ENCODE measurements around the gene ARFGAP3. TPM values are rescaled to one million over a fixed set of nuclear protein-coding genes. Genes with fewer than 3 reads are reported as not detected.

Gene ARFGAP3
- total RNA-seq, 1 donor from 2014 or later: 38.0 TPM

DNA sequence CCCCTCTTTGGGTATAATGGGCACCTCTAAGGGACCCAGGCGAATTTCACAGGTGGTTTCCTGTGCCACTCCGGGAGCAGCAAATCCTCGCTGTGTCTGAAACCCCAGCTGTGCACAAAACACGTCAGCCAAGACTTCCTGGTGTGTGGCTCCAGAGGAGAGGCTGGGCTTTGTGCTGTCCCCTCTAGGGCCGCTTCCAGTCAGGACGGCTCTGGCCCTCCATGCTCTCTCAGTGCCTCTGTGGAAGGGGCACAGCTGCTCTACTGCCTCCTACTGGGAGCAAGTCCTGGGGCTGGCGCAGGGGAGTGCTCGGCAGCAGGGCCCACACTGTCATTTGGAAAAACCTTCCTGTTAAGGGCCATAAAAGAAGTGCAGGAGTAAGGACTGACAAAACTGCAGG lies 23.7 kb upstream of the ARFGAP3 start:
- DNase-seq (ENCODE audit: low spot score): no peak
- intact Hi-C loops (cut with micrococcal nuclease): no loop called here
- no peak overlapping the region for H3K4me3 Mint-ChIP-seq
- no peak overlapping the region for H3K27ac Mint-ChIP-seq
- H3K9me3 Mint-ChIP-seq: no peaks in the 10 kb centered on the region
- H3K36me3 Mint-ChIP-seq (ENCODE audit: low read depth): peaks cover 3% of the 10 kb centered on the region
- H3K27me3 Mint-ChIP-seq (ENCODE audit: insufficient read depth): no peaks in the 10 kb centered on the region
- H3K4me1 Mint-ChIP-seq (ENCODE audit: low read depth): no peaks in the 10 kb centered on the region

DNA sequence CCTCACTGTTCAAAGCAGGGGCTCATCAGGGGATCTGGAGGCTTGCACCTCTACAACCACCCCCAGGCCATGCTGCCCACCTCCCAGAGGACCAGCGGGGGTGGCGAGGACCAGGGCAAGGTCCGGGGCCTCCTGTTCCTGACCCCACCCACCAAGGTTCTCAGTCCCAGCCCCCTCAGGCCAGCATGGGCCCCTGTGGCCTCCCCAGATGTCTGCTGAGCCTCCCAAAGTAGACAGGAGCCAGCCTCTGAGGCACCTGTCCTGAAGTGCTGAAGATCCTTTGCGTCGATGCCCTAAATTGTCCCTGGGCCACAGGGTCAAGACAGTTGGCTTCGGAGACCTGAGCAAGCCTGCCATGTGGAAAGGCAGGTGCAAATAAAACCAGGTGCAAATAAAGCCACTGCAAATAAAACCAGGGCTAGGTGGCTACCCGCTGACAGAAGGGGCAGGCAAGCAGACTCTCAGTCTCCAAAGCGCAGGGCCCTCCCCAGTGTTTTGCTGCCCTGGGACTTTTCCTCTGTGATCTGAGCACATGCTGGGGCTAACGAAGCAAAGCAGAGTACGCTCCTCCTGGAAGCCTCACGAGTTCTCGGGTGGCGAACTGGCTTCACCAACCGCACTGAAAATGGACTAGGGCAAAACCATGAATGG lies 22.4 kb upstream of the ARFGAP3 start:
- H3K27ac Mint-ChIP-seq: no peak overlapping the region
- no peak overlapping the region for H3K4me3 Mint-ChIP-seq
- no peak for DNase-seq (ENCODE audit: low spot score)
- H3K36me3 Mint-ChIP-seq (ENCODE audit: low read depth): peaks cover 3% of the 10 kb centered on the region
- H3K27me3 Mint-ChIP-seq (ENCODE audit: insufficient read depth): no peaks in the 10 kb centered on the region
- H3K9me3 Mint-ChIP-seq: no peaks in the 10 kb centered on the region
- no peaks in the 10 kb centered on the region for H3K4me1 Mint-ChIP-seq (ENCODE audit: low read depth)
- intact Hi-C loops (cut with micrococcal nuclease): no loop called here

DNA sequence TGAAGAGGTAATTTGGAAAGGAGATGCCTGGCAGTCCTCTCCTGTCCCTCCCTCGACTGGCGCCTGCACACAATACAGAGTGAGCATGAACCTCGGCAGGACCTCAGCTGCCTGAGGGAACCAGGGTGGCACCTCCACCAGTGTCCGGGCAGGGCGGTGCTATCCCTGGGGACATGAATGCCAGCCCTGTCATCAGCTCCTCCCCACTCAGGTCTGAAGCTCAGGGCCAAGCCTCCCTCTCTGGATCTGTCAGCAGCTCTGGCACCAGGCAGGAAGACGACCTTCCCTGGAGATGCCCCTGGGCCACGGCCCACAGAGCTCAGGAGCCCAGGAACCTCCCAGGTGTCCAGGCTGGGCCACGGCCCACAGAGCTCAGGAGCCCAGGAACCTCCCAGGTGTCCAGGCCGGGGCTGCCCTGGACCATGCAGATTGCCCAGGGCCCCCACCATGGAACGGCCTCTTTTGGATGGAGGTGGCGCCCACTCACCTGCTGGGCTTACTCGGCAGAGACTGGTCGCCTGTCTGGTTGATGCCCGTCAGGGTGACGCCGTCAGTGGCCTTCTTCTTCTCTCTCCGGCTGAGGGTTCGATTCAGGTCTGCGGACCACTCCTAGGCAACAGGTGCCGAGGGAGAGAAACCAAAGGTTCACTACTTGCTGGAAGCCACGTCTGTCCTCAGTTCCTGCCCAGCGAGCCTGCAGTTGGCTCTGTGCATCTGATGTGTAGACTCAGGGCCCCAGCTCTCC lies 21.7 kb upstream of the ARFGAP3 start:
- Mint-ChIP-seq H3K36me3 (ENCODE audit: low read depth) (peaks cover 3% of the 10 kb centered on the region), H3K9me3 (no peaks in the 10 kb centered on the region), H3K4me3 (no peak overlapping the region), H3K4me1 (ENCODE audit: low read depth) (no peaks in the 10 kb centered on the region), H3K27me3 (ENCODE audit: insufficient read depth) (no peaks in the 10 kb centered on the region), H3K27ac (no peak overlapping the region)
- intact Hi-C loops (cut with micrococcal nuclease): no loop called here
- no peak for DNase-seq (ENCODE audit: low spot score)

DNA sequence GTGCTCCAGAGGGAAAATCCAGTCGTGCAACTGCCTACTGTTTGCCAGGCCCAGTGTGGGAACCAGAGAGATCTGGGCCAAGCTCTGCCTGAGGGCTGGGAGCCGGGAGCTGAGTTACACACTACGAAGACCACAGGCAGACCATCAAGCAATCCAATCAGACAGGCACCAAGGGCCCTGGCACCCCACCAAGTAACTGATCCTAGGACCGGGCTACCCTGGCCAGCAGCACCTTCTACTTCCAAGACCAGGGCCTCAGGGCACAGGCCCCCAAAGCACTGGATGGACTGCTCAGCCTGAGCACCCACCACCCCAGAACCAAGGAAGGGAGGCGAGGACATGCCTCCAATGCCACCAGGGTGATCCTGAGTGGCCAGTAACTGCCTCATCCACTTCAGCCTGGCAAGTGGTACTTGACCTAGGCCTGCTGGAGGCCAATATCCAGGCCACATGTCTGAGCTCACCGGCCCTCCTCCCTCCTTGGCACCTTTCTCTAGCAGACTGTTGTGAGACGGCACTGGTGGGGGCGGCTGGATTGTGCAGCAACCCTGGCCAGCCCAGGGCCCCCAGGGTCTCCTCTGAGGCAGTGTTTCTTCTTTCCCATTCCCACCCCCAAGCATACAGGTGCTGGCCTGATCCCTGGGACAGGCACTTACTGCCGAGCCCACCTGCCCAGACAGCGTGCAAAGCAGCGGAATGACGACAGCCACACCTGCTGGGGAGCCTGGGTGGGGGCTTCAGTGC lies 20.7 kb upstream of the ARFGAP3 start:
- Mint-ChIP-seq H3K4me3 (no peak overlapping the region), H3K9me3 (no peaks in the 10 kb centered on the region), H3K36me3 (ENCODE audit: low read depth) (peaks cover 4% of the 10 kb centered on the region), H3K27me3 (ENCODE audit: insufficient read depth) (no peaks in the 10 kb centered on the region), H3K4me1 (ENCODE audit: low read depth) (no peaks in the 10 kb centered on the region), H3K27ac (no peak overlapping the region)
- DNase-seq (ENCODE audit: low spot score): no peak
- intact Hi-C loops (cut with micrococcal nuclease): no loop called here

DNA sequence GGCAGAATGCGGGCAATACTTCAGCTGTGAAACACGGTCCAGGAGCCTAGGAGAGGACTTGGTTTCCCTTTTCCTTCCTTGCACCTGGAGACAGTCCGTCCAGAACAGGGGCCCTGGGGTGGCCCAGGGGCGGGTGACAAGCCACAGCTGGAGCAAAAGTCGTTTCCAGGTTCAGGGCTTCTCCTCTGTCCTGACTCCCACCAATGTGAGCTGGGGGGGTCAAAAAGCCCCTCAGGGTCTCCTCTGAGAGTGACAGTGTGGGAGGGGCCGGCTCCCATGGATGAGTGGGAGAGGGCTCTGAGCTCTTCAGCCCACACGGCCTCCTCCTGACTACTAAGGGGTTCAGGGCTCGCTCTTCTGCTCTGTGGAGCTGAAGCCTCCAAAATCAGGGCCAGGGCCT lies 20.1 kb upstream of the ARFGAP3 start:
- H3K36me3 Mint-ChIP-seq (ENCODE audit: low read depth): peaks cover 3% of the 10 kb centered on the region
- H3K27me3 Mint-ChIP-seq (ENCODE audit: insufficient read depth): no peaks in the 10 kb centered on the region
- H3K9me3 Mint-ChIP-seq: no peaks in the 10 kb centered on the region
- H3K27ac Mint-ChIP-seq: no peak overlapping the region
- intact Hi-C loops (cut with micrococcal nuclease): no loop called here
- no peak overlapping the region for H3K4me3 Mint-ChIP-seq
- DNase-seq (ENCODE audit: low spot score): no peak
- no peaks in the 10 kb centered on the region for H3K4me1 Mint-ChIP-seq (ENCODE audit: low read depth)

DNA sequence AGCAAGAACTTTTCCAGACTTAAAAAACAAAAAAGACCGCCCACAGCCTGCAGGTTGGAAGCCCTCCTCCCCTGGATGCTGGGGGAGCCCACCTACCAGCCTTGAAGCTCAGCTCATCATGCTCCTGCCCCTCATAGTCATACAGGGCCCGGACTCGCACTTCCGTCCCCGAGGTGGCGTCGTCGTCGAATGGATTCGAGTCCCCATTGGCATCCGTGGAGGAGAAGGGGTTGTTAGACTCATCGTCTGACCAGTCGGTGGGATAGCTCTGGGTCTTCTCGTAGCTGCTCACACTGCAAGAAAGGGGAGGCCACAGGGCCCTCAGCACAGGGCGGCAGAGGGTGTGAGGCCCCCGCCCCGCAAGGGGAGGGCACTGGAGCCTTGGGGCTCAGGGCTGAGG lies 19.0 kb upstream of the ARFGAP3 start:
- intact Hi-C loops (cut with micrococcal nuclease): no loop called here
- Mint-ChIP-seq H3K4me1 (ENCODE audit: low read depth) (no peaks in the 10 kb centered on the region), H3K27me3 (ENCODE audit: insufficient read depth) (no peaks in the 10 kb centered on the region), H3K27ac (no peak overlapping the region), H3K9me3 (no peaks in the 10 kb centered on the region), H3K4me3 (no peak overlapping the region), H3K36me3 (ENCODE audit: low read depth) (peaks cover 3% of the 10 kb centered on the region)
- DNase-seq (ENCODE audit: low spot score): no peak

DNA sequence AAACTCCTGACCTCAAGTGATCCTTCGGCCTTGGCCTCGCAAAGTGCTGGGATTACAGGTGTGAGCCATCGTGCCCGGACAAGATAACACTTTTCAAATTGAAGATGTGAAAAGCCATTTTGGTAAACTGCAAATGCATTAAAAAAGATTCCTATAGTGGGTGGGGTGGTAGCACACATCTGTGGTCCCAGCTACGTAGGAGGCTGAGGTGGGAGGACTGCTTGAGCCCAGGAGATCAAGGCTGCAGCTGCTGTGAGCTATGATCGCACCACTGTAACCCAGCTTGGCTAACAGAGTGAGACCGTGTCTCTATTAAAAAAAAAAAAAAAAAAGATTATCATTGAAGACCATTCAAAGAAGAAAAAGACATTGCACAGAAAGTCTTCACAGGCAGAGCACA lies 16.9 kb upstream of the ARFGAP3 start:
- no peaks in the 10 kb centered on the region for H3K4me1 Mint-ChIP-seq (ENCODE audit: low read depth)

DNA sequence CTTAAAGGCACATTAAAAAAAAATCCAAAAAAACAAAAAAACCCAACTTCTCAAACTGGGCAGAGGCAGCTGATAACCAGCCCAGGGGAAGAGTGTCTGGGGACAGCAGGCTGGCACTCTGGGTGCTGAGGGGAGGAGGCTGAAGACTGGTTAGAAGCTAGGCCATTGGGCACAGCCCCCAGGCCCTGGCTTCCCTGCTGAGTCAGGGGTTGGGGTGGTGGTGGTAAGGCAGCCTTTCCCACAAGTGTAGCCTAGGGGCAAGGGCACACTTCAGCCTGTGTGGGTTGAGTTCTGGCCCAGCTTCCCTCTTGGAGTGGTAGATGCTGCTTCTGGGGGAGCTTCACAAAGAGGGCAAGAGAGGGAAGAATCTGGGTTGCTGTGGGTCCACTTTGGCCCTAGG lies 16.3 kb upstream of the ARFGAP3 start:
- DNase-seq (ENCODE audit: low spot score): no peak
- Mint-ChIP-seq H3K4me3 (no peak overlapping the region), H3K27me3 (ENCODE audit: insufficient read depth) (no peaks in the 10 kb centered on the region), H3K36me3 (ENCODE audit: low read depth) (peaks cover 3% of the 10 kb centered on the region), H3K4me1 (ENCODE audit: low read depth) (no peaks in the 10 kb centered on the region), H3K9me3 (no peaks in the 10 kb centered on the region), H3K27ac (no peak overlapping the region)
- intact Hi-C loops (cut with micrococcal nuclease): no loop called here

More for the DNA sequence above, 16.9 kb upstream of the ARFGAP3 start:
- Mint-ChIP-seq H3K36me3 (ENCODE audit: low read depth) (peaks cover 3% of the 10 kb centered on the region), H3K9me3 (no peaks in the 10 kb centered on the region), H3K27me3 (ENCODE audit: insufficient read depth) (no peaks in the 10 kb centered on the region), H3K4me3 (no peak overlapping the region), H3K27ac (no peak overlapping the region)
- intact Hi-C loops (cut with micrococcal nuclease): no loop called here
- no peak for DNase-seq (ENCODE audit: low spot score)

DNA sequence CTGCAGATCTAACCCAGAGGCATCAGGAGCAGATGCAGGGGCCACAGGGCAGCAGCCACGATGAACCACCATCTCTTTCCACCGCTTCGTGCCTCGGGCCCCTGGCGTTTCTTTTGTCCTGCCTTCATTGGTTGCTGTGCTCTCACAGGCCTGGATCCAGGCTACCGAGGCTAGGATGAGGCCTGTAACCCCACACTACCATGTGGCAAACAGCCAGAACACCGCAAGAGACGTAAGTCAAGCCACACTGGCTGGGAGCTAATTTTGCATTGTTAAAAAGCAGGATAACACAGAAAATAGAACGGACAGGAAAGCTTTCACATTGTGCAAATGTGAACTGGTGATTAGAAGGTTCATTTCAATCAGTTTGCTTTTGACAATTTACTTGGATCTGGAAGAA lies 15.7 kb upstream of the ARFGAP3 start:
- no peak for DNase-seq (ENCODE audit: low spot score)
- H3K36me3 Mint-ChIP-seq (ENCODE audit: low read depth): peaks cover 3% of the 10 kb centered on the region
- H3K27ac Mint-ChIP-seq: no peak overlapping the region
- H3K9me3 Mint-ChIP-seq: no peaks in the 10 kb centered on the region
- no peaks in the 10 kb centered on the region for H3K4me1 Mint-ChIP-seq (ENCODE audit: low read depth)
- H3K4me3 Mint-ChIP-seq: no peak overlapping the region
- no peaks in the 10 kb centered on the region for H3K27me3 Mint-ChIP-seq (ENCODE audit: insufficient read depth)
- intact Hi-C loops (cut with micrococcal nuclease): no loop called here

DNA sequence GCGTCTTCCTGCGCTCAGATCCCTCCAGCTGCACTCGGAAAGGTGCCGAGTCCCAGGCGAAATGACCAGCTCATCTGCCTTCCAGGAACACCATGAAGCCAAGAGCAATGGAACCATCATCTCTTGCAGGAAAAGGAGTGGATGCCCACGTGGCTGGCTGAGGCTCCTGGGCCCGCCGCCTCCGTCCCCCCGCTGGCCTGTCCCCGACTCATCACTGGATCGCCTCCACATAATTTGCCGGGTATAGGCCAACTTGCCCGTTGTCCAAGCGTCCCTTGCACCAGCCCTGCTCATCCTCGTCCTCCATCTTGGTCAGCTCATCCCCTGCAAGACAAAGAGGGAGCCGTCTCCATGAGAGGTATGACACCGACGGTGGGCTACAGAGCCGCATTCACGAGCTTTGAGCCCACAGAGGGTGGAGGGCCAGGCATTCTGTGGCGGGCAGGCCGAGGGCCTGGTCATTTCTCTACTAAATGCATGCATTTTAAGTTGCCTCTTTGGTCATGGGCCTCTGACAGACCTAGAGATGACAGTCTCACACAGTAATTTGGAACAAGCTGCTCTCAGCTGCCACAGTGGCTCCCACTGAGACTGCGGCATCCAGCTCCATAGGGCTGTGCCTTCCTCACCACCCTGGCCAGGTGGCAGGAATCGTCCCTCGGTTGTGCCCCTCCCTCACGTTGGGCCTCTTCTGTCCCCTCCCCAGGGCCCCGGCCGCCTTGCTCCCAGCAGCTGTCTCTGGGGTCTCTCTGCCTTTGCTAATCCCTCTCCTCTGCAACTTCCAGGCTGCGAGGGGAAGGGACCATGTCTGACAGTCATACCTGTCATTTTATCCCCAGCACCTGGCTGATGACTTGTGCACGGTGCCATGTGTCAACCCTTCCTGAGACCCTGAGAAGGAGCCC lies 14.3 kb upstream of the ARFGAP3 start:
- intact Hi-C loops (cut with micrococcal nuclease): no loop called here
- H3K9me3 Mint-ChIP-seq: no peaks in the 10 kb centered on the region
- H3K27me3 Mint-ChIP-seq (ENCODE audit: insufficient read depth): no peaks in the 10 kb centered on the region
- no peaks in the 10 kb centered on the region for H3K4me1 Mint-ChIP-seq (ENCODE audit: low read depth)
- H3K27ac Mint-ChIP-seq: no peak overlapping the region
- no peak overlapping the region for H3K4me3 Mint-ChIP-seq
- H3K36me3 Mint-ChIP-seq (ENCODE audit: low read depth): peaks cover 3% of the 10 kb centered on the region
- DNase-seq (ENCODE audit: low spot score): no peak

DNA sequence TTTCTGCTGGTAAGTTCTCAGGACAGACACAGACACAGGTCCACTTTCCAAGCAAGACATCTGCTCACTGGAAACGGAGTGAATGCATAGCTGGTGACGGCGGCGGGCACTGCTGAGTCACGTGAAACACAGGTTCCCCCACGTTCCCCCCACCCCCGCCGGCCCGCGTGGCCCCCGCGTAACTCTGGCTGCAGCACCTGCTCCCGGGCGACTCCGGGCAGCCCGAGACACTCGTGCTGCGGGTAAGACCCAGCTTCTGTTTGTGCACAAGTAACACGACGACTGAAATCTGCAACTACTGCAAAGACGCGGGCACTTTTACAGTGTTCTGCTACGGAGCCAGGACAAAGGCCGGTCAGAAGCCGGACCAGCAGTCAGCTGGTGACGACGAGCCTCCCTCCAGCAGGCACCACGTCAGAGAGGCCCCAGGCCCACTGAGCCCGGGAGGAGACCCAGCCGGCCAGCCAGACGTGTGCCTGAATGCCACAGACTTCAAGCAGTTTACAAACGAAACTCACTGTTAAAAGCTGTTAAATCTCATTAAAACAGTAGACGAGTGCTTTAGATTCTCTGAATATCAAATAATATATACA lies 12.9 kb upstream of the ARFGAP3 start:
- H3K27me3 Mint-ChIP-seq (ENCODE audit: insufficient read depth): no peaks in the 10 kb centered on the region
- peaks cover 2% of the 10 kb centered on the region for H3K9me3 Mint-ChIP-seq
- DNase-seq (ENCODE audit: low spot score): no peak
- no peak overlapping the region for H3K4me3 Mint-ChIP-seq
- H3K4me1 Mint-ChIP-seq (ENCODE audit: low read depth): no peaks in the 10 kb centered on the region
- peaks cover 3% of the 10 kb centered on the region for H3K36me3 Mint-ChIP-seq (ENCODE audit: low read depth)
- intact Hi-C loops (cut with micrococcal nuclease): no loop called here
- H3K27ac Mint-ChIP-seq: no peak overlapping the region

DNA sequence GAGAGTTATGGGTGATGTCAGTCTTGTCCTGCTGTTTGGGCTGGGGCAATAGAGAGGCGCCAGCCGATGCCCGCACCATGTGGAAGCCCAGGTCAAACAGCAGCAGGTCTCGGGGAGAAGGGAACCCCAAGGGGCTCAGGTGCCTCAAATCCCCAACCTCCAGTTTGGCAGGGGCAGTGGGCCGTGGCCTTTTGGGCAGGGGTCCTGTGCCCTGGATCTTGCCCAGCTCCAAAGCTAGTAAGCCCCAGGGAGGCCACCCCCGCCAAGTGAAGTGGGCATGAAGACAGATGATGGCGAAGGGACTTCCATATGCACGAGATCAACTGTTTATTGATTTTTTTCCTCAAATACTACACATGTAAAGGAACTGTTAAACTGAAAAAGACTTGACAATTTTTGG lies 12.4 kb upstream of the ARFGAP3 start:
- Mint-ChIP-seq H3K27ac (no peak overlapping the region), H3K4me3 (no peak overlapping the region), H3K4me1 (ENCODE audit: low read depth) (no peaks in the 10 kb centered on the region), H3K27me3 (ENCODE audit: insufficient read depth) (no peaks in the 10 kb centered on the region), H3K36me3 (ENCODE audit: low read depth) (peaks cover 5% of the 10 kb centered on the region), H3K9me3 (peaks cover 5% of the 10 kb centered on the region)
- intact Hi-C loops (cut with micrococcal nuclease): no loop called here
- no peak for DNase-seq (ENCODE audit: low spot score)
